Measurements from ENCODE around the gene BMP8B.

BMP8B gene

GRCh38 chr1:39722495-39722894 is 66.2 kb downstream of the BMP8B start:
- peak; percentile 32 for DNase-seq (ENCODE audit: low read depth)

DNA sequence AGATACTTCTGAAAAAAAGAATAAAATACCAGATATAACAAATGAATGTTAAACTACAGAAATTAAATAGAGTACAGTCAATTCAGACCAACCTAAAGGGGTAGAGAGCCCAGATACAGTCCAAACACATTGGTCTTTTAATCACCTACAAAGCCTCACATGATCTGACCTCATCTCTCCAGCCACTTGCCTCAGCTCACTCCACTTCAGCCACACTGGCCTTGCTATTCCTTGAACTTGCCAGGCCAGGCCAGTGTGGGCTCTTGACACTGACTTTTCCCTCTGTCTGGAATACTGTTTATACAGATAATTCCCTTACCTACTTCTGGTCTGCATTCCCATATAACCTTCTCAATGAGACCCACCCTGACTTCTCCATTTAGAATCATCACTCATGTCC is 67.0 kb downstream of the BMP8B start:
- no peak for DNase-seq (ENCODE audit: low read depth)

DNA sequence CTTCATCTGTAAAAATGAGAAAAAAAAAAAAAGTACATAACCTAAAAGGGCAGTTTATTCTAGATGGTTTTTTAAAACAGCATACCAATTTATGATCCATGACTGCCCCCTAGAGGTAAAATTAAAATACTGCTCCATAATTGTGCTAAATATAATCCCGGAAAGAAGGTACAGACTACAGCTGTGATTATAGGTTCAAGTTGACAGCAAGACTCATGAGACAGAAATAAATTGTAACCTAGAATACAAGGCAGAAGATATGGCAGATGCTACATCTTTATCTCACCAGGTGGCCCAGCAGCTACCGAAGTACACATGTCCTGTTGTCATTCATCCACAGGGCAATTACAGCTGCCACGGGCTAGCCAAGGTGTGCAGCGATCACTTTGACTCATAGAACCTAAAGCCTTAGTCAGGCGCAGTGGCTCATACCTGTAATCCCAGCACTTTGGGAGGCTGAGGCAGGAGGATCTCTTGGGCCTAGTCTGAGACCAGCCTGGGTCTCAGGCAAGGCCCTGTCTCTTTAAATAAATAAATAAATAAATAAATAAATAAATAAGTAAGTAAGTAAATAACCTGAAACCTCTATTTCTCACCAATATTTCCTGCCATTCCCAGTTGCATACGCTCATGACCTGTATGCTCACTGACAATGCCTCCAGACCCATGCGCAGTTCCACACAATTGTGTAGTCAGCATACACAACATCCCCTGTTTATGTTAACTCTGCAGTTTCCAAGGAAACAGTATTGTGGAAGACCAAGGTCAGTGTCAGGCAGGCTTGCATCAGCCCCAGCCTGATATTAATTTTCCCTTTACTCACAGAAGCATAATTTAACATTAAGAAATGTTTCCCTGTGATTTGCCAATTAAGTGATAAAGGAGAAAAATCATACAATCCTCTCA is 68.3 kb downstream of the BMP8B start:
- peak; percentile 70 for DNase-seq (ENCODE audit: low read depth)

DNA sequence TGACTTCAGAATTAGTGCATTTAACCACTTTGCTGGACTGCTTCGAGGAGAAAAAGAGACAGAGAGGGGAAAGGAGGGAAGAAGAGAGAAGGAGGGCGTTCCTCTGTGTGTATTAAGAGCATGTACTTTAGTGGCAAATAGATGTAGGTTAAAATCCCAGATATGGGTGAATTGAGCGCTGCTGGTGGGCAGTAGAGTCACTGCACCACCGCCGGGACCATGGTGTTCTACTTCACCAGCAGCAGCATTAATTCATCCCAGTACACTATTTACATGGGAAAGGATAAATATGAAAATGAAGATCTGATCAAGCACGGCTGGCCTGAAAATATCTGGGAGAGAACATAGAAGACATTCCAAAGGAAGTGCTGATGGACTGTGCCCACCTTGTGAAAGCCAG is 70.9 kb downstream of the BMP8B start:
- DNase-seq (ENCODE audit: low read depth): no peak

GRCh38 chr1:39713557-39713956 is 75.1 kb downstream of the BMP8B start:
- DNase-seq (ENCODE audit: low read depth): no peak

DNA sequence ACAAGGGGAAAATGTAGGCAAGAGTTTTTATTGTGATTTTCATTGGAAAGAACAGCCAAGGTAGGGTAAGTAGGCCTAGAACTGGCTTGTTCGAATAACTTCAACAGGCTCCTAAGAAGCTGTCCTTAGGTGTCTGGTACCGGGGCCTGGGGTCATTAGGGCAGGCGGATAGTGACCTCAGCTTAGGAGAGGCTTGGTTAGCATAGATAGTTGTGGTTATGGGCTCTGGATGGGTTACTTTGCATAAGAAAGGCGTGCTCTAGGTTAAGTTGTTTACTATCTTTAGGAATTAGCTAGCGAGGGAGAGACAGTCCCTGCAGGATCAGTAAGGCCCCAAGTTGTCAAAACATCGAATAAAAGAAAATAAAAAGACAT is 76.7 kb downstream of the BMP8B start:
- DNase-seq (ENCODE audit: low read depth): no peak

- peak; percentile 19 for DNase-seq (ENCODE audit: low read depth)
Observed at GRCh38 chr1:39711104-39711965, 77.3 kb downstream of the BMP8B start.

DNA sequence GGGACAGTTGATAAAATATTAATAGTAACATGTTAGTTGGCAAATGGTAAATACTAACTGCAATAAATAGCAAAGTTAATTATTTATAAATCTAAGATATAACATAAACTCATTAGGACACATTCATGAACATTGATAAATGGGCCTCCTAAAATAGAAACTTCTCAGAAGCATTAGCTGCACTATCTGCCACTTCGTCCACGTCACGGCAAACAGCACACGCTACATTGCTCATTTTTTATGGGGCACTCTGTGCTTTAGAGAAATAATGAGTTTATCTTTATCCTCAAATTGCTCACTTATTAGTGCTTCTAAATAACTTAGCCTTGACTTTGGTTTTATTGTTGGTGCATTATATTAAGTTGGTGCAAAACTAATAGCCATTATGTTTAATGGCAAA is 81.2 kb downstream of the BMP8B start:
- DNase-seq (ENCODE audit: low read depth): no peak

All from EH (cell line).